ENCODE data around the gene MCL1.
A peak's percentile ranks its signal among the peaks of the same experiment; 100 is the strongest.
"Not testable (repeated sequence)": the region's sequence is repeated elsewhere in the genome, so short reads cannot be mapped to it uniquely, and the experiment has no call there.

The MCL1 gene

DNA sequence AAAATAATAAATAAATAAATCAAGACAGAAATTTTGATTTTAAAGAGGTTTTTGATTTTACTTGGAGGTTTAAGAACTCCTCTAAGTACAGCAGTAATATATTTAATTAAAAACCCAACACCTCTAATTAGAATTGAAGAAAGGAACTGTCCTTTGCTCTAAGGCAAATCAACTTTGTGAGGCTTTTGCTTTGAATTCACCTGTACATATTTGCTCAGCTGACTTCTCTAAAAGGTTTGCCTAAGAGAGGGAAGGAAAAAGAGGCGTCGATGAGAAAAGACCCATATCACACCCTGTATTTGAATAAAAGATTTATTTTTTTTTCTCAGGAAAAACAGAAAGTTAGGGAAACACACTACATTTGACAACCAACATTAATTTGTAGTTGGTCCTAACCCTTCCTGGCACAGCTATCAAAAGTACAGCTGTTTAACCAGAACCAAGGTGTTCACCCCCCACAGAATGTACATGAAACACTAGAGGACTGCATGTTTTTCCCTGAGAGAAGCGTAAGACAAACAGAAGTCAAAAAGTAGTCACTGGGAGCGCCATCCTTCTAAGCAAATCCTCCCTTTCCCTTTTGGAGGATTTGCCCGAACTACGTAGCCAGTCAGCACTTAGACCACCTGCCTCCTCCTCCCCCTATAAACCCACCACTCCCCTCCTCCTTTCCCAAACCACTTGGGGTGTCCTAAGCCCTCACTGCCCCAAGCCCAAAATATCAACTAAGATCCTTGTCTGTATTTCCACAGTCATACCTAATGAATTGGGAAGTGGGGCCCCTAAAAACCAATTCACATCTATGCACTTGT is 4.9 kb downstream of the MCL1 start:
- no peak for DNase-seq (ENCODE audit: low read depth in 1 of 2, low spot score in 1 of 2)
- TF ChIP-seq JUND (IDR thresholded peaks at IDR 0.05; ENCODE audit: low read depth): no peak
- in situ Hi-C loops (cut with HindIII; ENCODE audit: low pct_unique_long_range_greater_than_20kb, low sequenced_read_pairs): no loop called here

DNA sequence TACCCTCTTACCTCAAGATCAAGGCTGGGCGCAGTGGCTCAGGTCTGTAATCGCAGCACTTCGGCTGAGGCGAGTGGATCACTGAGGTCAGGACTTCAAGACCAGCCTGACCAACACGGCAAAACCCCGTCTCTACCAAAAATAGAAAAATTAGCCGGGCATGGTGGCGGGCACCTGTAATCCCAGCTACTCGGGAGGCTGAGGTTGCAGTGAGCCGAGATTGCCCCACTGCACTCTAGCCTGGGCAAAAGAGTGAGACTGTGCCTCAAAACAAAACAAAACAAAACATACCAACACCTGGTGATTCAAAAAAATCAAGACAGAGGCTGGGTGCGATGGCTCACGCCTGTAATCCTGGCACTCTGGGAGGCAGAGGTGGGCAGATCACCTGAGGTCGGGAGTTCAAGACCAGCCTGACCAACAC is 5.8 kb downstream of the MCL1 start:
- DNase-seq (ENCODE audit: low read depth in 1 of 2, low spot score in 1 of 2); in situ Hi-C loops (cut with HindIII; ENCODE audit: low pct_unique_long_range_greater_than_20kb, low sequenced_read_pairs): not testable (repeated sequence)

DNA sequence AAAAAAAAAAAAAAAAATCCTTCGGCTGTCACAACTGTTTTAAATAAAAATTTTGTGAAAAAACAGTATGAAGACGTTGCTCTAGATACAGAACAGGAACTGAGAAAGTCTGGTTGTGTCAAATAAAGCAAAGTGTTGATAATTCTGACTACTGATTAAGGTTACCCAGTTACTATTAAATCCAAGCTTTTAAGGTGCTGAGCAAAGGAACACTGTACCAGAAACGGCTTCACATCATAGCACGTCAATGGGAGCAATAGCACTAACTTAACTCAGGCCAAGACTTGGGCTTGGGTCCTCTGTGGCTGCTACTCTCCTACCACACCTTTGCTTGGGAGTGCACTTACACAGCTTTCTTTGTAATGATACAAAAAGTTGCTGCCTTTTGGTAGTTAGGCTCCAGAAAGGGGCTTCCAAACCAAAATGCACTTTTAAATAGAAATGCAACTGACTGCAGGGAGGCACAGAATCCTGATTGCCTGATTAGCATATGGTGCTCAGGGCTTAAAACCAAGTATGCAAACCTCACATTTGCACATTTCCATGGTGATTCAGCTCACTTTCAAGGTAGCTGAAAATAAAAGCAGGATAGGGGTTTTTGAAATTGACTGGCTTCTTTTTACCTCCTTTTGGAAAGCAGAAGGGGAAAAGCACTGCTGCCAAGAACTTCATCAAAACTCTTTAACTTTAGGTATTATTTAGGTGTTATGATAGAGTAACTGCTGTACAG is 6.3 kb downstream of the MCL1 start:
- no peak for DNase-seq (ENCODE audit: low read depth in 1 of 2, low spot score in 1 of 2)
- in situ Hi-C loops (cut with HindIII; ENCODE audit: low pct_unique_long_range_greater_than_20kb, low sequenced_read_pairs): no loop called here
- TF ChIP-seq JUND (IDR thresholded peaks at IDR 0.05; ENCODE audit: low read depth): no peak

DNA sequence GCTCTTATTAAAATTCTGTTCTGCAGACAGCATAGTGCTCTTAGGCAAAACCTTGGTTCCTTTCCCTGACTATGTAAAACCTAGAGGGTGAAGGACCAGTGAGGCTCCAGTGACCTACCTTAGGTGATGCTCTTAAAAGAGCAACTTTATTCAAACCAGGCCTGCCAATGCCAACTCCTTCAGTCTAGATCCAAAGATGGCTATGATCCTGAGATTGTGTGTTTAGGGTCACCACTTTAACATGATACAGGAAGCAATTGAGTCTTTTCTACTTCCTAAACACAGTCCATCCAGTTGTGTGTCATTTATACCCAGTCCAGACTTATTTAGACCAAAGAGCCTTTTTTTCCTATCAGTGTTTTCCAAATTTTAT is 10.8 kb downstream of the MCL1 start:
- DNase-seq (ENCODE audit: low read depth in 1 of 2, low spot score in 1 of 2): no peak
- in situ Hi-C loops (cut with HindIII; ENCODE audit: low pct_unique_long_range_greater_than_20kb, low sequenced_read_pairs): no loop called here
- TF ChIP-seq JUND (IDR thresholded peaks at IDR 0.05; ENCODE audit: low read depth): no peak

DNA sequence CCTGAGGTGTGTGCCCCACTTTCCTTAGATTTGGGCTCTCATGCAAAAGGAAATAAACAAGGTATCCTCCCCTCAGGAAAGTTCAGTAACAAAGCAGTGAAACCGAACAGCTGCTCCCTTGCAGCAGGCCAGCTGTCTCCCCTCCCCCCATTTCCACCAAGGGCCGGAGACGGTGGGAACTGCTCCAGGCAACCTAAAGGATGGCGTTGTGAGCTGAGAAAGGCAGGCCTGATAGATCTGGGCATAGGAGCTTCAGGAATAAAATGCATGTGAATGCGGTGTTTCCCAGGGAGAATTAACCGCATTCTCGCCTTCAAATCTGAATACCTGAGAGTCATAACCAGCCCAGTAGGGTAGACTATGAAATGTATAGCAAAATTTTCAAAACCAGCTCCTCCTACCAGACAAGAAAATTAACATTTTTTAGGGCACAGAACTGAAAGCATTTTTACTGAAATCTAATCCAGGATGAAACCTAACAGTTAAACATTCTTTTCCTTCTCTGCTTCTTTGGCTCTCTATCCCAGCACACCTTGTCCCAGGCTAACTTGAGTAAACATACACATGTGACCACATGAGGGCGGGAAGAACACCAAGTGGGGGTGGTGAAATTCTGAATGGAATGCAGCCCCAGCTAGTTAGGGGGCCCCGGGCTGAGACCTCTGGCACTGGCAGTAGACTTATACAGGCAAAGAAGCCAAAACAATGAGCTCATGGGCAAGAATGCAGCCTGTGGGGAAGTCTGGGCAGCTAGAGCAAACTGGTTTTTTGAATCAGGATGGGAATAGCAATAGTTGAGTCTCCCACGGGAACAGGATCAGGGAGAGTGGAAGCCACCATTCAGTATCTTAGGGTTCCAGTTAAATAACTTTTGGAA is 11.5 kb downstream of the MCL1 start:
- peak; percentile 97 for TF ChIP-seq JUND (IDR thresholded peaks at IDR 0.05; ENCODE audit: low read depth)
- DNase-seq (ENCODE audit: low read depth in 1 of 2, low spot score in 1 of 2): peak; percentile 79 to 100
- in situ Hi-C loops (cut with HindIII; ENCODE audit: low pct_unique_long_range_greater_than_20kb, low sequenced_read_pairs): no loop called here

DNA sequence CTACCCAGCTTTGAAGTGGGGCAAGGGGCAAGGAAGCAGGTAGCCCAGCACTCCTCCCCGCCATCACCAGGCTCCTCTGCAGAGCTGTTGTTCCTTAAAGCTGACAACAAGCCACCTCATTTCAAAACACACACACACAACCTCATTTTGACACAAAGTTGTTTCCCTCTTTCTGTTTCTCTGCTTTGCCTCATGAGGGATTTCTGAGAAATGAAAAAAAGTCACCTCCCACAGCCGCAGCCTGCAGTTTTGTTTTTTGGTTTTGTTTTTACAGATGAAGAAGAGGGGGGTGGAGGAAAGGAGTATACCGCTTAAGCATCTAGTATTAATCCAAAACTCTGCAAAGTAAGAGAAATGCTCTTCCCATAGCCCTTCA is 12.1 kb downstream of the MCL1 start:
- in situ Hi-C loops (cut with HindIII; ENCODE audit: low pct_unique_long_range_greater_than_20kb, low sequenced_read_pairs): no loop called here
- TF ChIP-seq JUND (IDR thresholded peaks at IDR 0.05; ENCODE audit: low read depth): no peak
- DNase-seq (ENCODE audit: low read depth in 1 of 2, low spot score in 1 of 2): no peak

DNA sequence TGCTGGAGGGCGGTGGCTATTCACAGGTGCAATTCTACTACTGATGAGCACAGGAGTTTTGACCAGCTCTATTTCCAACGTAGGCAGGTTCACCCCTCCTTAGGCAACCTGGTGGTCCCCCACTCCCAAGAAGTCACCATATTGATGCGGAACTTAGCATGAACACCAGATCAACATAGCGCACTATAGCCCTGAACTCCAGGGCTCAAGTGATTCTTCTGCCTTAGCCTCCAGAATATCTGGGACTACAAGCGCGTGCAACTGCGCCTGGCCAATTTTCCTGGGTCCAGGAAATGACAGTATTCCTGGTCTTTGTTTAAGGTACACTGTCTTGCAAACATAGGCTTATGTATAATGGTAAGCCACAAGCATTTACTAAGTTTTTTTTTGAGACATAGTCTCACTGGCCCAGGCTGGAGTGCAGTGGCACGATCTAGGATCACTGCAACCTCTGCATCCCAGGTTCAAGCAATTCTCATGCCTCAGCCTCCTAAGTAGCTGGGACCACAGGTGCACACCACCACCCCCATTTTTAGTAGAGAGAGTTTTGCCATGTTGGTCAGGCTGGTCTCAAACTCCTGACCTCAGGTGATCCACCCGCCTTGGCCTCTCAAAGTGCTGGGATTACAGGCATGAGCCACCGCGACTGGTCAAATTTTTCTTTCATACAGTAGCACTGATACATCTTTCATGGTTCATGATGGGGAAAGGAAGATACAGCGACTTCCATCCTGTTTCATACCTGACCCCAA is 12.6 kb downstream of the MCL1 start:
- in situ Hi-C loops (cut with HindIII; ENCODE audit: low pct_unique_long_range_greater_than_20kb, low sequenced_read_pairs): no loop called here
- no peak for DNase-seq (ENCODE audit: low read depth in 1 of 2, low spot score in 1 of 2)
- TF ChIP-seq JUND (IDR thresholded peaks at IDR 0.05; ENCODE audit: low read depth): no peak

DNA sequence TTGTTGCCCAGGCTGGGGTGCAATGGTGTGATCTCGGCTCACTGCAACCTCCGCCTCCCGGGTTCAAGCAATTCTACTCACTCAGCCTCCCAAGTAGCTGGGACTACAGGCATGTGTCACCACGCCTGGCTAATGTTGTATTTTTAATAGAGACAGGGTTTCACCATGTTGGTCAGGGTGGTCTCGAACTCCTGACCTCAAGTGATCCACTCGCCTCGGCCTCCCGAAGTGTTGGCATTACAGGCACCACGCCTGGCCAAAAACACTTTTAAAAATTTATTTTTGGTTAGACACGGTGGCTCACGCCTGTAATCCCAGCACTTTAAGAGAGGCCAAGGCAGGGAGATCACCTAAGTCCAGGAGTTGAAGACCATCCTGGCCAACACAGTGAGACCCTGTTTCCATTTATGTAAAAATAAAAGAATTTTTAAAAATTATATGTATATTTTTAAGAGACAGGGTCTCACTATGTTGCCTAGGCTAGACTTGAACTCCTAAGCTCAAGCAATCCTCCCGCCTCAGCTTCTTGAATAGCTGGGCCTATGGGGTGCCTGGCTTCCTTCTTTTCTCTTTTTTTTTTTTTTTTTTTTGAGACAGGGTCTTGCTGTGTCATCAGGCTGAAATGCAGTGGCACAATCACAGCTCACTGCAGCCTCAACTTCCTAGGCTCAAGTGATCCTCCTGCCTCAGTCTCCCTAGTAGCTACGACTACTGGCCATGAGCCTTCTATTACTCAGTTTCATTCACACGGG is 14.0 kb downstream of the MCL1 start:
- in situ Hi-C loops (cut with HindIII; ENCODE audit: low pct_unique_long_range_greater_than_20kb, low sequenced_read_pairs); DNase-seq (ENCODE audit: low read depth in 1 of 2, low spot score in 1 of 2): not testable (repeated sequence)

DNA sequence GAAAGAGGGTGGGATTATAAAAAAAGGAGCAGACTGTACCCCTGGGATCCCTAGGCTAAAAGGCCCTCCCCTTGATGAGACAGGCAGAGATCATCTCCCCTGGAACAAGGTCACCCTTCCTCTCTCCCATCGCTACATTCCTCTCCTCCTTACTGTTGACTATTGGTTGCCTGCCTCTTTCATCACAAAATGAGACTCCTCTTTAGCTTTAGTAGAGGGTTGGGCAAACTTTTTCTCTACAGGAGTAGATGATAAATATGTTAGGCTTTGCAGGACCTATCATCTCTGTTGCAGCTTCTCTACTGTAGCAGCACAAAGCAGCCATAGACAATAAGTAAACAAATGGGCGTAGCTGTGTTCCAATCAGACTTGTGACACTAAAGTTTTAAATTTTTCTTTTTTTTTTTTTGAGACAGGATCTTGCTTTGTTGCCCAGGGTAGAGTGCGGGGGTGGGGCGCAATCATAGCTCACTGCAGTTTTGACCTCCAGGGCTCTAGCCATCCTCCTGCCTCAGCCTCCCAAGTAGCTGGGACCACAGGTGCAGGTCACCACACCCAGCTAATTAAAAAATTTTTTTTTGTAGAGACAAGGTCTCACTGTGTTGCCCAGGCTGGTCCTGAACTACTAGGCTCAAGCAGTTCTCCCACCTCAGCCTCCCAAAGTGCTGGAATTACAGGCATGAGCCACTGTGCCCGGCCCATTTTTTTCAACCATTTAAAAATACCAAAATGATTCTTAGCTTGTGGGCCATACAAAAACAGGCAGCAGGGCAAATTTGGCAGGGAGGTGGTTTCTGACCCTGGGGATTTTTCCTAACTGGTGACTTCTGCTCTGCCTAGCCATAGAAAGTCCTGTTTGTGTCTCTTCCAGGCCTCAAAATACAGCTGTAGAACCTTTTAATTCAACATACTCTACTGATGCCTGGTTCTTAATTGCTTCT is 15.1 kb downstream of the MCL1 start:
- TF ChIP-seq JUND (IDR thresholded peaks at IDR 0.05; ENCODE audit: low read depth): no peak
- in situ Hi-C loops (cut with HindIII; ENCODE audit: low pct_unique_long_range_greater_than_20kb, low sequenced_read_pairs): no loop called here
- no peak for DNase-seq (ENCODE audit: low read depth in 1 of 2, low spot score in 1 of 2)

DNA sequence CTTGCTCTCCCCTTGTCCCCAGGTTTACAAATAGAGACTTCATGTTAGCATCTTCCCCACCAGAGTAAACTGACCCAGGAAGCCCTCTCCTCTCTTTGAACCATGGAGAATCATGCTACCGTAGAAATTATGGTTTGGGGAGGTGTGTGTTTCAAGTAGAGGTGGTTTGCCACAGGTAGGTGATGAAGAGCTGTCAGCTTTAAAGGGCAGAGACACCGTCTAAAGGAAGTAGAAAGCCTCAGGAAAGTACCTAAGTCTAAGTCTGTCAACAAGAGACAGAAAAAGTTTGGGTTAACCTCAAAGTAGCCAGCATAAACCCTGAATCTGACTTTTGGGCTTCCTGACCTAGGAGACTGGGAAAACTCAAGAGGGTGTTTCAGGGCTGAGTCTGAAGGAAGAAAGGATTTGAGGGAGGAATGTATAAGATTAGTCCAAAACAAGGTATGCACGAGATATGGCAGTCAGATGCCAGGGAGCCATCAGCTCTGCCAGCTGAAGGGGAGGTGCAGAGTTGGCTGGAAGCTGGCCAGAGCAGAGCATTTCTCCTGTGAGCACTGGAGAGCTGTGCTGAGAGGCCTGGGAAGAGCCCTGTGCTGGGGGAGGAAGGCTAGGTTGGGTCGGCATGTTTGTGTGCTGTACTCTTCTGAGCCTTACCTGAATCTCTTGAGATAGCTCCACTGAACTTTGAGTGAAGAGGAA is 15.9 kb downstream of the MCL1 start:
- TF ChIP-seq JUND (IDR thresholded peaks at IDR 0.05; ENCODE audit: low read depth): no peak
- peak in 1 of 2 experiments; percentile 83 for DNase-seq (ENCODE audit: low read depth in 1 of 2, low spot score in 1 of 2)
- in situ Hi-C loops (cut with HindIII; ENCODE audit: low pct_unique_long_range_greater_than_20kb, low sequenced_read_pairs): no loop called here

All from T47D (cell line).